ENCODE results near the gene MUC3A.

GRCh38 chr7:100978300-100978699, 29.0 kb downstream of the MUC3A start:
- TF ChIP-seq, protein P1, sequence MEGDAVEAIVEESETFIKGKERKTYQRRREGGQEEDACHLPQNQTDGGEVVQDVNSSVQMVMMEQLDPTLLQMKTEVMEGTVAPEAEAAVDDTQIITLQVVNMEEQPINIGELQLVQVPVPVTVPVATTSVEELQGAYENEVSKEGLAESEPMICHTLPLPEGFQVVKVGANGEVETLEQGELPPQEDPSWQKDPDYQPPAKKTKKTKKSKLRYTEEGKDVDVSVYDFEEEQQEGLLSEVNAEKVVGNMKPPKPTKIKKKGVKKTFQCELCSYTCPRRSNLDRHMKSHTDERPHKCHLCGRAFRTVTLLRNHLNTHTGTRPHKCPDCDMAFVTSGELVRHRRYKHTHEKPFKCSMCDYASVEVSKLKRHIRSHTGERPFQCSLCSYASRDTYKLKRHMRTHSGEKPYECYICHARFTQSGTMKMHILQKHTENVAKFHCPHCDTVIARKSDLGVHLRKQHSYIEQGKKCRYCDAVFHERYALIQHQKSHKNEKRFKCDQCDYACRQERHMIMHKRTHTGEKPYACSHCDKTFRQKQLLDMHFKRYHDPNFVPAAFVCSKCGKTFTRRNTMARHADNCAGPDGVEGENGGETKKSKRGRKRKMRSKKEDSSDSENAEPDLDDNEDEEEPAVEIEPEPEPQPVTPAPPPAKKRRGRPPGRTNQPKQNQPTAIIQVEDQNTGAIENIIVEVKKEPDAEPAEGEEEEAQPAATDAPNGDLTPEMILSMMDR (IDR thresholded peaks at IDR 0.05), result no peak
- no peak for TF ChIP-seq EP300 (IDR thresholded peaks at IDR 0.05)
